Adipocyte (in vitro differentiated cells): ENCODE measurements around the gene CSMD2.

Source experiments
- DNase-seq: peaks from one replicate; pipeline ENCODE4 v3.0.0-alpha.2; 2015; ENCODE audit warnings: low read depth
- H3K27me3 ChIP-seq: replicated peaks from 2 replicates; pipeline ENCODE4 v1.7.0; 2013; ENCODE audit warnings: mild to moderate bottlenecking, low read length, moderate library complexity; ENCODE audit not compliant: control insufficient read depth, insufficient read depth
- H3K36me3 ChIP-seq: 2 replicates; pipeline ENCODE4 v1.7.0; 2013; ENCODE audit warnings: low read length, mild to moderate bottlenecking, moderate library complexity; ENCODE audit not compliant: control insufficient read depth, insufficient read depth, severe bottlenecking
- H3K4me1 ChIP-seq: 2 replicates; pipeline ENCODE4 v1.7.0; 2013; ENCODE audit warnings: mild to moderate bottlenecking, low read length, moderate library complexity; ENCODE audit not compliant: control insufficient read depth, insufficient read depth
- H3K4me3 ChIP-seq: 2 replicates; pipeline ENCODE4 v1.7.0; 2013; ENCODE audit warnings: mild to moderate bottlenecking, low read length, moderate library complexity
- H3K9ac ChIP-seq: 2 replicates; pipeline ENCODE4 v1.7.0; 2013; ENCODE audit warnings: mild to moderate bottlenecking, low read length, moderate library complexity
- H3K9me3 ChIP-seq: 2 replicates; pipeline ENCODE4 v1.7.0; 2013; ENCODE audit warnings: mild to moderate bottlenecking, low read length, moderate library complexity; ENCODE audit not compliant: control insufficient read depth

Gene CSMD2

GRCh38 chr1:34153246-34153645 is 11.8 kb downstream of the CSMD2 start:
- no peak overlapping the region for H3K4me3 ChIP-seq
- no peaks in the 10 kb centered on the region for H3K9me3 ChIP-seq
- no peaks in the 10 kb centered on the region for H3K36me3 ChIP-seq
- H3K9ac ChIP-seq, result no peak overlapping the region
- H3K4me1 ChIP-seq, result no peaks in the 10 kb centered on the region
- DNase-seq, result no peak
- H3K27me3 ChIP-seq, result no peaks in the 10 kb centered on the region

- DNase-seq, result no peak
- no peaks in the 10 kb centered on the region for H3K36me3 ChIP-seq
- H3K9ac ChIP-seq, result no peak overlapping the region
- H3K4me3 ChIP-seq, result no peak overlapping the region
- no peaks in the 10 kb centered on the region for H3K4me1 ChIP-seq
- no peaks in the 10 kb centered on the region for H3K27me3 ChIP-seq
- H3K9me3 ChIP-seq, result no peaks in the 10 kb centered on the region
Observed at GRCh38 chr1:34149501-34149900, 15.5 kb downstream of the CSMD2 start.

- Histone ChIP-seq H3K4me1 (no peaks in the 10 kb centered on the region), H3K9ac (no peak overlapping the region), H3K36me3 (no peaks in the 10 kb centered on the region), H3K4me3 (no peak overlapping the region), H3K27me3 (no peaks in the 10 kb centered on the region), H3K9me3 (no peaks in the 10 kb centered on the region)
- DNase-seq, result no peak
Observed at GRCh38 chr1:34147301-34147700, 17.7 kb downstream of the CSMD2 start.

- Histone ChIP-seq H3K27me3 (no peaks in the 10 kb centered on the region), H3K9me3 (no peaks in the 10 kb centered on the region), H3K9ac (no peak overlapping the region), H3K36me3 (no peaks in the 10 kb centered on the region), H3K4me1 (no peaks in the 10 kb centered on the region), H3K4me3 (no peak overlapping the region)
- no peak for DNase-seq
Observed at GRCh38 chr1:34144766-34145165, 20.3 kb downstream of the CSMD2 start.

- no peaks in the 10 kb centered on the region for H3K4me1 ChIP-seq
- H3K9ac ChIP-seq, result no peak overlapping the region
- no peaks in the 10 kb centered on the region for H3K27me3 ChIP-seq
- H3K4me3 ChIP-seq, result no peak overlapping the region
- H3K36me3 ChIP-seq, result no peaks in the 10 kb centered on the region
- H3K9me3 ChIP-seq, result no peaks in the 10 kb centered on the region
- no peak for DNase-seq
Observed at GRCh38 chr1:34143975-34144374, 21.1 kb downstream of the CSMD2 start.

- Histone ChIP-seq H3K36me3 (no peaks in the 10 kb centered on the region), H3K4me1 (no peaks in the 10 kb centered on the region), H3K27me3 (no peaks in the 10 kb centered on the region), H3K4me3 (no peak overlapping the region), H3K9me3 (no peaks in the 10 kb centered on the region), H3K9ac (no peak overlapping the region)
- no peak for DNase-seq
Observed at GRCh38 chr1:34140011-34140676, 24.9 kb downstream of the CSMD2 start.

GRCh38 chr1:34137411-34137810 is 27.6 kb downstream of the CSMD2 start:
- no peak for DNase-seq
- Histone ChIP-seq H3K36me3 (no peaks in the 10 kb centered on the region), H3K9me3 (no peaks in the 10 kb centered on the region), H3K27me3 (no peaks in the 10 kb centered on the region), H3K9ac (no peak overlapping the region), H3K4me1 (peaks cover 10% of the 10 kb centered on the region), H3K4me3 (no peak overlapping the region)

GRCh38 chr1:34132161-34132420 is 32.9 kb downstream of the CSMD2 start:
- H3K27me3 ChIP-seq, result no peaks in the 10 kb centered on the region

GRCh38 chr1:34131396-34132160 is 33.5 kb downstream of the CSMD2 start:
- no peak for DNase-seq
- Histone ChIP-seq H3K9me3 (no peaks in the 10 kb centered on the region), H3K27me3 (no peaks in the 10 kb centered on the region), H3K36me3 (no peaks in the 10 kb centered on the region), H3K9ac (no peak overlapping the region), H3K4me3 (no peak overlapping the region), H3K4me1 (peaks cover 10% of the 10 kb centered on the region)

More at GRCh38 chr1:34132161-34132420, 32.9 kb downstream of the CSMD2 start:
- Histone ChIP-seq H3K36me3 (no peaks in the 10 kb centered on the region), H3K9me3 (no peaks in the 10 kb centered on the region), H3K9ac (no peak overlapping the region), H3K4me1 (peaks cover 10% of the 10 kb centered on the region), H3K4me3 (no peak overlapping the region)
- DNase-seq, result no peak

GRCh38 chr1:34130306-34130705 is 34.7 kb downstream of the CSMD2 start:
- Histone ChIP-seq H3K4me3 (no peak overlapping the region), H3K4me1 (peaks cover 10% of the 10 kb centered on the region), H3K27me3 (no peaks in the 10 kb centered on the region), H3K9me3 (no peaks in the 10 kb centered on the region), H3K9ac (no peak overlapping the region), H3K36me3 (no peaks in the 10 kb centered on the region)
- DNase-seq, result no peak

GRCh38 chr1:34129630-34130029 is 35.4 kb downstream of the CSMD2 start:
- H3K9me3 ChIP-seq, result no peaks in the 10 kb centered on the region
- H3K9ac ChIP-seq, result no peak overlapping the region
- DNase-seq, result no peak
- H3K27me3 ChIP-seq, result no peaks in the 10 kb centered on the region
- H3K36me3 ChIP-seq, result no peaks in the 10 kb centered on the region
- H3K4me3 ChIP-seq, result no peak overlapping the region
- H3K4me1 ChIP-seq, result peaks cover 10% of the 10 kb centered on the region
